Activated naive CD4-positive, alpha-beta T cell treated with anti-CD3 and anti-CD28 coated beads, Interleukin-2, amount 50 U/mL, for 72 hours (primary cell): ENCODE measurements around the gene CANX. TPM values are rescaled to one million over a fixed set of nuclear protein-coding genes. Genes with fewer than 3 reads are reported as not detected.
A peak's percentile ranks its signal among the peaks of the same experiment; 100 is the strongest.
"Not testable (repeated sequence)": the region's sequence is repeated elsewhere in the genome, so short reads cannot be mapped to it uniquely, and the experiment has no call there.

Source experiments
- ATAC-seq, 2 donors: fragments of 150-1000 bp; cut with Tn5 transposase; 2 replicates each; pipeline ENCODE4 v1.10.0; 2021; ENCODE audit warnings: mild to moderate bottlenecking in 2 of 2, moderate library complexity in 2 of 2
- DNase-seq, 2 donors: peaks; one replicate each; pipeline ENCODE4 v3.0.0; 2021 to 2022; ENCODE audit warnings: low spot score in 2 of 2
- H3K27ac Mint-ChIP-seq, 2 donors: one replicate each; pipeline ENCODE4 v1.8.0; 2022; ENCODE audit warnings: mild to moderate bottlenecking in 2 of 2, mixed read lengths in 2 of 2
- H3K36me3 Mint-ChIP-seq, 2 donors: one replicate each; pipeline ENCODE4 v1.8.0; 2022; ENCODE audit warnings: mixed read lengths in 2 of 2
- H3K9me3 Mint-ChIP-seq, 2 donors: one replicate each; pipeline ENCODE4 v1.8.0; 2022; ENCODE audit warnings: mixed read lengths in 2 of 2
- total RNA-seq, 2 donors: library from RNA; stranded (reverse); gene quantifications; one replicate each; pipeline ENCODE4 v1.2.3, GENCODE V29; 2022

Gene CANX
- total RNA-seq, 2 donors from 2014 or later, result 417 to 484 TPM

- ATAC-seq (no peak), DNase-seq (no peak)
- Mint-ChIP-seq H3K36me3 (peaks cover 10 to 12% of the 10 kb centered on the region in 2 donors), H3K9me3 (no peaks in the 10 kb centered on the region), H3K27ac (no peak overlapping the region)
Observed at GRCh38 chr5:179694561-179694960, 4.2 kb upstream of the CANX start.

- DNase-seq, result no peak
- Mint-ChIP-seq H3K9me3 (no peaks in the 10 kb centered on the region), H3K27ac (no peak overlapping the region), H3K36me3 (peaks cover 21% of the 10 kb centered on the region in 2 donors)
- ATAC-seq, result no peak
Observed at GRCh38 chr5:179696603-179697002, 2.2 kb upstream of the CANX start.

DNA sequence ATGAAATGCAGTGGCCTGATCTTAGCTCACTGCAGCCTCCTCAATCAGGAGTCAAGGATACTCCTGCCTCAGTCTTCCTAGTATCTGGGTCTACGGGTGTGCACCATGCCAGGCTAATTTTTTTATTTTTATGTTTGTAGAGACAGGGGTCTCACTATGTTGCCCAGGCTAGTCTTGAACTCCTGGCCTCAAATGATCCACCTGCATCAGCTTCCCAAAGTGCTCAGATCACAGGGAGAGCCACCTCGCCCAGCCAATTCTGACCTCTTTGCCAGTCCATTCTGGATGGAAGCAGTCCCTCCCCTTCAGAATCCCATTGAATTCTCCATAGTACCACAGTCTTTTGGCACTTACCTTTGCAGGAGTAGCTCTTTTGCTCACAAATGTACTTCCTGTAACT is 1.7 kb upstream of the CANX start:
- no peaks in the 10 kb centered on the region for H3K9me3 Mint-ChIP-seq
- peak overlapping the region; percentile 99 to 100 for H3K27ac Mint-ChIP-seq
- no peak for DNase-seq
- no peak for ATAC-seq
- H3K36me3 Mint-ChIP-seq, result peaks cover 22 to 24% of the 10 kb centered on the region in 2 donors

DNA sequence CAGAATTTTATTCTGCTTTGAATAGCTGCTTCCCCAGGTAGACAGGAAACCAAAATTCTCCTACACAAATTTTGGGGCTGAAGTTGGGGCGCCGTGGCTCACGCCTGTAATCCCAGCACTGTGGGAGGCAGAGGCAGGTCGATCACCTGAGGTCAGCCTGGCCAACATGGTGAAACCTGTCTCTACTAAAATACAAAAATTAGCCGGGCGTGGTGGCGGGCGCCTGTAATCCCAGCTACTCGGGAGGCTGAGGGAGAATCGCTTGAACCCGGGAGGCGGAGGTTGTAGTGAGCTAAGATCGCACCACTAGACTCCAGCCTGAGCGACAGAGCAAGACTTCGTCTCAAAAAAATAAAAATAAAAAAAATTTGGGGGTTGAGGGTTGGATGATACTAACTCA is 1.2 kb upstream of the CANX start:
- not testable (repeated sequence) for DNase-seq, H3K9me3 Mint-ChIP-seq, ATAC-seq
- Mint-ChIP-seq H3K27ac (peak overlapping the region; percentile 99 to 100), H3K36me3 (peaks cover 26 to 28% of the 10 kb centered on the region in 2 donors)

GRCh38 chr5:179697993-179698934 is 503 bp upstream of the CANX start:
- peak; percentile 98 to 100 for DNase-seq
- Mint-ChIP-seq H3K36me3 (peaks cover 29 to 35% of the 10 kb centered on the region in 2 donors), H3K27ac (peak overlapping the region; percentile 99 to 100), H3K9me3 (no peaks in the 10 kb centered on the region)
- ATAC-seq, result peak; percentile 88 to 92

DNA sequence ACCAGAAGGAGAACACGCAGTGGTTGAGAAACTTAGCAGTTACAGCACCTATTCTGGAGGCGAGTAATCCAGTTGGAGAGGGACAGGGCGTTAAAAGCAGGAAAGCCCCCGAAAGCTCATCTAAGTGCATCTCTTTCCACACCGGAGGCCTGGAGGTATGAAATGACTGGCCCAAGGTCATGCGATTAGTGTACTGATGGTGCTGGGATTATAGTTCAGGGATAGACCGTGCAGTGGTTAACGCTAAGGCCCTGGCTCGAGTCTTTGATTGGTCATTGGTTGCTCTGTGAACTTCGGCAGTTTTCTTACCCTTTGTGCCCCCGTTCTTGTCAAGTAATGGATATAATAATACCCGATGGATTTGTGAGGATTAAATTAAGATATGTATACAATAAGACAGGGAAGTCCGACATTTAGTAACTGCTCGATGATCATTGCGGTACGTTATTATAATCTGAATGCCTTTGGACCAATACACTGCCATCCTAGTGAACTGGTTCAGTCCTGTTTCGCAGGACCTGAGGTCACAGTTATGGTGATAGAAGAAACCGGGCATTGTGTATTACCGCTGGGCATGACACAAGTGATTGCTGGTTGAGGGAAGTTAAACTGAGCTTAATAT is 960 bp downstream of the CANX start:
- Mint-ChIP-seq H3K36me3 (peaks cover 38 to 45% of the 10 kb centered on the region in 2 donors), H3K9me3 (no peaks in the 10 kb centered on the region), H3K27ac (peak overlapping the region; percentile 99)
- DNase-seq (peak; percentile 53 to 76), ATAC-seq (peak; percentile 19 to 57)

GRCh38 chr5:179700401-179700918 is 1.7 kb downstream of the CANX start:
- peak overlapping the region; percentile 99 for H3K27ac Mint-ChIP-seq
- ATAC-seq (no peak), DNase-seq (no peak)
- peaks cover 40 to 45% of the 10 kb centered on the region in 2 donors for H3K36me3 Mint-ChIP-seq
- no peaks in the 10 kb centered on the region for H3K9me3 Mint-ChIP-seq

- DNase-seq (no peak), ATAC-seq (peak in 1 of 2 donors; percentile 63)
- H3K27ac Mint-ChIP-seq, result no peak overlapping the region
- H3K36me3 Mint-ChIP-seq, result peaks cover 3 to 18% of the 10 kb centered on the region in 2 donors
- no peaks in the 10 kb centered on the region for H3K9me3 Mint-ChIP-seq
Observed at GRCh38 chr5:179716286-179716685, 17.5 kb downstream of the CANX start.

GRCh38 chr5:179720222-179720621 is 21.5 kb downstream of the CANX start:
- Mint-ChIP-seq H3K36me3 (peaks cover 16 to 27% of the 10 kb centered on the region in 2 donors), H3K9me3 (no peaks in the 10 kb centered on the region), H3K27ac (no peak overlapping the region)
- no peak for ATAC-seq
- DNase-seq, result no peak

GRCh38 chr5:179724163-179724562 is 25.4 kb downstream of the CANX start:
- Mint-ChIP-seq H3K27ac (peak overlapping the region in 1 of 2 donors; percentile 69), H3K36me3 (peaks cover 16 to 22% of the 10 kb centered on the region in 2 donors), H3K9me3 (no peaks in the 10 kb centered on the region)
- DNase-seq, result no peak
- no peak for ATAC-seq

GRCh38 chr5:179727106-179727505 is 28.3 kb downstream of the CANX start:
- Mint-ChIP-seq H3K9me3 (no peaks in the 10 kb centered on the region), H3K36me3 (peaks cover 11 to 26% of the 10 kb centered on the region in 2 donors), H3K27ac (no peak overlapping the region)
- ATAC-seq (no peak), DNase-seq (no peak)

GRCh38 chr5:179729303-179729702 is 30.5 kb downstream of the CANX start:
- Mint-ChIP-seq H3K36me3 (peaks cover 13 to 21% of the 10 kb centered on the region in 2 donors), H3K27ac (no peak overlapping the region), H3K9me3 (no peaks in the 10 kb centered on the region)
- no peak for DNase-seq
- ATAC-seq, result no peak

GRCh38 chr5:179729727-179730126 is 31.0 kb downstream of the CANX start:
- no peak for ATAC-seq
- Mint-ChIP-seq H3K27ac (no peak overlapping the region), H3K36me3 (peaks cover 14 to 25% of the 10 kb centered on the region in 2 donors), H3K9me3 (no peaks in the 10 kb centered on the region)
- no peak for DNase-seq

- Mint-ChIP-seq H3K36me3 (peaks cover 15 to 26% of the 10 kb centered on the region in 2 donors), H3K9me3 (no peaks in the 10 kb centered on the region), H3K27ac (no peak overlapping the region)
- ATAC-seq, result no peak
- no peak for DNase-seq
Observed at GRCh38 chr5:179730356-179730755, 31.6 kb downstream of the CANX start.

DNA sequence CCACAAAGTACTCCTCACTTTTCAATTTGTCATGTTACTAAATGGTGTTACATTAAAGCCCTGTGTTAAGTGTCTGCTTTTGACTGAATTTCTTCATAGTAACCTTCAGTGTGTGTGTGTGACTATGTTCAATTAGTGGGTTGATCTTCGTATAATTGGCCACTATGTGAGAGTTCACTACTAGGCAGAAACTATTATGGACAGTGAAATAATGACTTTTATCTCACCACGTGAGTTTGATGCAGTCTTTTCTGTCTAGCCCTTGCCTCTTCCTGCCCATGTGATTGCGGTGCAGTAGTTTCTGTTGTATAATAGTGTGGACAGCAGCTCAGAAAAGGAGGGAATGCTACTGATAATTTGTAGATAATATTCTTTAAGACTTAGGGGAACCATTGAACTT is 32.1 kb downstream of the CANX start:
- Mint-ChIP-seq H3K27ac (no peak overlapping the region), H3K36me3 (peaks cover 15 to 26% of the 10 kb centered on the region in 2 donors), H3K9me3 (no peaks in the 10 kb centered on the region)
- DNase-seq (no peak), ATAC-seq (no peak)

DNA sequence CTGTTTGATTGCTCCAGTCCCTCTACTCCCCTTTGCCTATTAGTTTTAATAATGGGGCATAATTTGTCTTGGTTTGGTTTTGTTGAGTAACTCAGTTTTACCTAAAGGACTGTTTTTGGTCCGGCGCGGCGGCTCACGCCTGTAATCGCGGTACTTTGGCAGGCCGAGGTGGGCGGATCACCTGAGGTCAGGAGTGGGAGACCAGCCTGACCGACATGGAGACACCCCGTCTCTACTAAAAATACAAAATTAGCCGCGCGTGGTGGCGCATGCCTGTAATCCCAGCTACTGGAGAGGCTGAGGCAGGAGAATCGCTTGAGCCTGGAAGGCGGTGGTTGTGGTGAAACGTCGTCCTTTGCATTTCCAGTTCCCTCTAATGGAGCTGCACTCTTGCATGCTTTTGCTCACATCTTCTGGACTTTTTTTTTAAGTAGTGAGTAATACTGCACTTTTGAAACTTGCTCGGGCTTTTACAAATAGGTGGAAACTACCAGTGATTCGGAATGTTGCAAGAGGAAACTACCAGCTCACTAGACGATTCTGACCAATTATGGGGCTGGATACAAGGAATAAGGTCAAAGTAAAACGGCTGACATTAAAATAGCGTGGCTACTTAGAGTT is 33.1 kb downstream of the CANX start:
- H3K27ac Mint-ChIP-seq, result peak overlapping the region; percentile 91 to 95
- peaks cover 15 to 25% of the 10 kb centered on the region in 2 donors for H3K36me3 Mint-ChIP-seq
- H3K9me3 Mint-ChIP-seq, result no peaks in the 10 kb centered on the region
- DNase-seq (peak; percentile 26 to 62), ATAC-seq (peak; percentile 49 to 64)
